Measurements from ENCODE around the gene NMD3. TPM values are rescaled to one million over a fixed set of nuclear protein-coding genes. Genes with fewer than 3 reads are reported as not detected.

NMD3 gene
- total RNA-seq, 1 experiment from 2014 or later, result 61.7 TPM

- Mint-ChIP-seq H3K4me1 (ENCODE audit: low read depth, unreplicated experiment) (peaks cover 11% of the 10 kb centered on the region), H3K27ac (ENCODE audit: unreplicated experiment) (no peak overlapping the region), H3K4me3 (ENCODE audit: unreplicated experiment) (no peak overlapping the region), H3K27me3 (ENCODE audit: insufficient read depth, unreplicated experiment) (no peaks in the 10 kb centered on the region), H3K9me3 (ENCODE audit: unreplicated experiment) (no peaks in the 10 kb centered on the region), H3K36me3 (ENCODE audit: insufficient read depth, unreplicated experiment) (peaks cover 74% of the 10 kb centered on the region)
- TF ChIP-seq, protein P1, sequence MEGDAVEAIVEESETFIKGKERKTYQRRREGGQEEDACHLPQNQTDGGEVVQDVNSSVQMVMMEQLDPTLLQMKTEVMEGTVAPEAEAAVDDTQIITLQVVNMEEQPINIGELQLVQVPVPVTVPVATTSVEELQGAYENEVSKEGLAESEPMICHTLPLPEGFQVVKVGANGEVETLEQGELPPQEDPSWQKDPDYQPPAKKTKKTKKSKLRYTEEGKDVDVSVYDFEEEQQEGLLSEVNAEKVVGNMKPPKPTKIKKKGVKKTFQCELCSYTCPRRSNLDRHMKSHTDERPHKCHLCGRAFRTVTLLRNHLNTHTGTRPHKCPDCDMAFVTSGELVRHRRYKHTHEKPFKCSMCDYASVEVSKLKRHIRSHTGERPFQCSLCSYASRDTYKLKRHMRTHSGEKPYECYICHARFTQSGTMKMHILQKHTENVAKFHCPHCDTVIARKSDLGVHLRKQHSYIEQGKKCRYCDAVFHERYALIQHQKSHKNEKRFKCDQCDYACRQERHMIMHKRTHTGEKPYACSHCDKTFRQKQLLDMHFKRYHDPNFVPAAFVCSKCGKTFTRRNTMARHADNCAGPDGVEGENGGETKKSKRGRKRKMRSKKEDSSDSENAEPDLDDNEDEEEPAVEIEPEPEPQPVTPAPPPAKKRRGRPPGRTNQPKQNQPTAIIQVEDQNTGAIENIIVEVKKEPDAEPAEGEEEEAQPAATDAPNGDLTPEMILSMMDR (IDR thresholded peaks at IDR 0.05; ENCODE audit: insufficient read depth in 1 of 2, low read depth in 1 of 2, low read length in 1 of 2, severe bottlenecking in 1 of 2, unreplicated experiment in 1 of 2), result no peak
- peaks cover 6% of the 10 kb centered on the region; the same call in 1 of the 2 replicates for H3K4me1 ChIP-seq
- POLR2A ChIA-PET, result no interaction called here
- H3K9me3 ChIP-seq, result no peaks in the 10 kb centered on the region
- BruUV-seq (replicated peaks), result no TSS peak
- DNase-seq, result no peak
- H3K4me3 ChIP-seq (ENCODE audit: low read depth, low read length), result no peak overlapping the region
- H3K36me3 ChIP-seq (ENCODE audit: control insufficient read depth, insufficient read depth, low read length), result no peaks in the 10 kb centered on the region; the same call in none of the 2 replicates
- H3K27me3 ChIP-seq (replicated peaks; ENCODE audit: control insufficient read depth, insufficient read depth, low read length), result no peaks in the 10 kb centered on the region
- CTCF ChIA-PET, result no interaction called here
- intact Hi-C loops (cut with micrococcal nuclease; ENCODE audit: unreplicated experiment), result no loop called here
Observed at GRCh38 chr3:161253711-161254110, 32.6 kb downstream of the NMD3 start.

GRCh38 chr3:161254861-161255260, 33.8 kb downstream of the NMD3 start:
- Mint-ChIP-seq H3K27ac (ENCODE audit: unreplicated experiment) (no peak overlapping the region), H3K27me3 (ENCODE audit: insufficient read depth, unreplicated experiment) (no peaks in the 10 kb centered on the region), H3K4me1 (ENCODE audit: low read depth, unreplicated experiment) (peaks cover 11% of the 10 kb centered on the region), H3K9me3 (ENCODE audit: unreplicated experiment) (peaks cover 2% of the 10 kb centered on the region), H3K36me3 (ENCODE audit: insufficient read depth, unreplicated experiment) (peaks cover 70% of the 10 kb centered on the region), H3K4me3 (ENCODE audit: unreplicated experiment) (no peak overlapping the region)
- Histone ChIP-seq H3K4me1 (peaks cover 6% of the 10 kb centered on the region; the same call in 1 of the 2 replicates), H3K36me3 (ENCODE audit: control insufficient read depth, insufficient read depth, low read length) (no peaks in the 10 kb centered on the region; the same call in none of the 2 replicates), H3K4me3 (ENCODE audit: low read depth, low read length) (no peak overlapping the region), H3K27me3 (replicated peaks; ENCODE audit: control insufficient read depth, insufficient read depth, low read length) (no peaks in the 10 kb centered on the region), H3K9me3 (no peaks in the 10 kb centered on the region)
- BruUV-seq (replicated peaks), result no TSS peak
- CTCF ChIA-PET, result no interaction called here
- POLR2A ChIA-PET, result no interaction called here
- DNase-seq, result no peak
- TF ChIP-seq, protein P1 (IDR thresholded peaks at IDR 0.05; ENCODE audit: insufficient read depth in 1 of 2, low read depth in 1 of 2, low read length in 1 of 2, severe bottlenecking in 1 of 2, unreplicated experiment in 1 of 2), result no peak
- intact Hi-C loops (cut with micrococcal nuclease; ENCODE audit: unreplicated experiment), result no loop called here

- Histone ChIP-seq H3K4me3 (ENCODE audit: low read depth, low read length) (no peak overlapping the region), H3K36me3 (ENCODE audit: control insufficient read depth, insufficient read depth, low read length) (no peaks in the 10 kb centered on the region; the same call in none of the 2 replicates), H3K27me3 (replicated peaks; ENCODE audit: control insufficient read depth, insufficient read depth, low read length) (no peaks in the 10 kb centered on the region), H3K4me1 (peaks cover 5% of the 10 kb centered on the region), H3K9me3 (no peaks in the 10 kb centered on the region; the same call in 1 of the 2 replicates)
- BruUV-seq (replicated peaks), result no TSS peak
- peaks cover 65% of the 10 kb centered on the region for H3K36me3 Mint-ChIP-seq (ENCODE audit: insufficient read depth, unreplicated experiment)
- H3K27ac Mint-ChIP-seq (ENCODE audit: unreplicated experiment), result no peak overlapping the region
- TF ChIP-seq, protein P1 (IDR thresholded peaks at IDR 0.05; ENCODE audit: insufficient read depth in 1 of 2, low read depth in 1 of 2, low read length in 1 of 2, severe bottlenecking in 1 of 2, unreplicated experiment in 1 of 2), result no peak
- intact Hi-C loops (cut with micrococcal nuclease; ENCODE audit: unreplicated experiment), result no loop called here
- H3K27me3 Mint-ChIP-seq (ENCODE audit: insufficient read depth, unreplicated experiment), result no peaks in the 10 kb centered on the region
- ChIA-PET POLR2A (no interaction called here), CTCF (no interaction called here)
- peaks cover 7% of the 10 kb centered on the region for H3K4me1 Mint-ChIP-seq (ENCODE audit: low read depth, unreplicated experiment)
- H3K4me3 Mint-ChIP-seq (ENCODE audit: unreplicated experiment), result no peak overlapping the region
- H3K9me3 Mint-ChIP-seq (ENCODE audit: unreplicated experiment), result peaks cover 41% of the 10 kb centered on the region
- DNase-seq, result no peak
Observed at GRCh38 chr3:161263057-161263456, 41.9 kb downstream of the NMD3 start.

Data from Caco-2 (cell line).